Karpas-422 (cell line): ENCODE results near the gene PRPF31. TPM values are rescaled to one million over a fixed set of nuclear protein-coding genes. Genes with fewer than 3 reads are reported as not detected.

Source experiments
- DNase-seq: peaks from one replicate; pipeline ENCODE4 v3.0.0-alpha.2; 2015
- H2AFZ ChIP-seq: fragments of 200-600 bp; sonication (generic); 2 replicates; pipeline ENCODE4 v1.6.1; 2014; ENCODE audit warnings: antibody characterized with exemption, low read length, mixed read lengths
- H3K27ac ChIP-seq: fragments of 200-600 bp; sonication (generic); 2 replicates; pipeline ENCODE4 v1.5.1; 2014; ENCODE audit warnings: mild to moderate bottlenecking, low read length, moderate library complexity
- H3K27me3 ChIP-seq: fragments of 200-600 bp; sonication (generic); 2 replicates; pipeline ENCODE4 v1.6.1; 2014; ENCODE audit warnings: low read length, mixed read lengths
- H3K36me3 ChIP-seq: fragments of 200-600 bp; sonication (generic); 2 replicates; pipeline ENCODE4 v1.6.1; 2014; ENCODE audit warnings: low read length, mixed read lengths; ENCODE audit not compliant: insufficient read depth
- H3K4me1 ChIP-seq: fragments of 200-600 bp; sonication (generic); 2 replicates; pipeline ENCODE4 v1.6.1; 2014; ENCODE audit warnings: mild to moderate bottlenecking, low read length, mixed read lengths
- H3K4me2 ChIP-seq: fragments of 200-600 bp; sonication (generic); 2 replicates; pipeline ENCODE4 v1.6.1; 2014; ENCODE audit warnings: low read length, low read depth, mild to moderate bottlenecking; ENCODE audit not compliant: poor library complexity, severe bottlenecking
- H3K4me3 ChIP-seq: fragments of 200-600 bp; sonication (generic); 2 replicates; pipeline ENCODE4 v1.5.1; 2014; ENCODE audit warnings: mild to moderate bottlenecking, antibody characterized with exemption, low read length, mixed read lengths
- H3K79me2 ChIP-seq: fragments of 200-600 bp; sonication (generic); 2 replicates; pipeline ENCODE4 v1.6.1; 2014; ENCODE audit warnings: mild to moderate bottlenecking, low read length, mixed read lengths
- H3K9ac ChIP-seq: fragments of 200-600 bp; sonication (generic); 2 replicates; pipeline ENCODE4 v1.6.0; 2014; ENCODE audit warnings: low read length
- H3K9me2 ChIP-seq: fragments of 200-600 bp; sonication (generic), shearing (Covaris generic); replicated peaks from 2 replicates; pipeline ENCODE4 v1.6.0; 2014; ENCODE audit warnings: mild to moderate bottlenecking, low read length, moderate library complexity; ENCODE audit not compliant: insufficient read depth
- H3K9me3 ChIP-seq: fragments of 300-700, 200-600 bp; sonication (generic); 2 replicates; pipeline ENCODE4 v1.6.1; 2014; ENCODE audit warnings: low read length, mixed read lengths
- H4K20me1 ChIP-seq: fragments of 200-600 bp; sonication (generic); 2 replicates; pipeline ENCODE4 v1.6.1; 2014; ENCODE audit warnings: mild to moderate bottlenecking, antibody characterized with exemption, low read length, low read depth; ENCODE audit not compliant: insufficient read depth
- total RNA-seq: library from RNA; depleted of rRNA; stranded (reverse); fragments of >200 nt; shearing (Covaris generic); gene quantifications from 2 replicates; pipeline ENCODE4 v1.2.3, GENCODE V29; 2014; ENCODE audit warnings: low replicate concordance; rRNA removed

The PRPF31 gene, protein sequence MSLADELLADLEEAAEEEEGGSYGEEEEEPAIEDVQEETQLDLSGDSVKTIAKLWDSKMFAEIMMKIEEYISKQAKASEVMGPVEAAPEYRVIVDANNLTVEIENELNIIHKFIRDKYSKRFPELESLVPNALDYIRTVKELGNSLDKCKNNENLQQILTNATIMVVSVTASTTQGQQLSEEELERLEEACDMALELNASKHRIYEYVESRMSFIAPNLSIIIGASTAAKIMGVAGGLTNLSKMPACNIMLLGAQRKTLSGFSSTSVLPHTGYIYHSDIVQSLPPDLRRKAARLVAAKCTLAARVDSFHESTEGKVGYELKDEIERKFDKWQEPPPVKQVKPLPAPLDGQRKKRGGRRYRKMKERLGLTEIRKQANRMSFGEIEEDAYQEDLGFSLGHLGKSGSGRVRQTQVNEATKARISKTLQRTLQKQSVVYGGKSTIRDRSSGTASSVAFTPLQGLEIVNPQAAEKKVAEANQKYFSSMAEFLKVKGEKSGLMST
- 25.2 and 61.3 TPM in 2 replicates for total RNA-seq

DNA sequence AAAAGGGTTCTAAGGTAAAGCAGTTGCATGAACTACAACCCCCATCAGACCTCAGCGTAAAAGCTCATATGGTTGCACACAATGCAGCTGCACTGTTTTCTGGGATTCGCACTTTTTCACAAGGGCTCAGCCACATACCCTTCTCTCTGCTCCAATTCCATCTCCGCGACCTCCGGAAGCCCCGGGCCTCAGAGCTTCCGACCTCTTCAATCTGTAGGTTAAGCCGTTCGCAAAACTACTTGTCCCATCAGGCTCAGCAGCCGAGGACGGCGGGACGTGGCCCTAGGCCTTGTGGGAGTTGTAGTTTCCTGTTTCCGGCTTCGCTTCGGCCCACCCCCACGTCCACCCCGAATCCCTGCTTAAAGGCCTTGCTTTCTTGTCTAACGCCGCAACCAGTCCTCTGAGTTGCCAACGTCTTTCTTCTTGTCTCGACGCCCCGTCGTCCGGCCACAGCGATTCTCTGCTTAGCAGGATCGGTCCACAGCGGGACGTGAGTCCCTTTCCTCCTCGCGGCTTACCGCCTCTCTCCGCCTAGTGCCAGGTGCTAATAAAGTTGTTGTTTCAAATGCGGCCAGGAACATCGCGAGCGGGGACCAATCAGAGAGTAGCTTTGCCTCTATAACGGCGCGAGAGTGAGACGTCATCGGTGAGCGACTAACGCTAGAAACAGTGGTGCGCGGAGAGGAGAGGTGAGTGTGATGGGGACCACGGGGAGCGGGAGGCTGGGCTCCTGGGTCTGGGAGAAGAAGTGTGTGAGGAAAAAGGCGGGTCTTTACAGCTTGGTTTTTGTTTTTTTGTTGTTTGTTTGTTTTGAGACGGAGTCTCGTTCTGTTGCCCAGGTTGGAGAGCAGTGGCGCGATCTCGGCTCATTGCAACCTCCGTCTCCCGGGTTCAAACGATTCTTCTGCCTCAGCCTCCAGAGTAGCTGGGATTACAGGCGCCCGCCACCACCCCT is at the start of gene PRPF31, which contains the start of gene TFPT:
TSS of gene PRPF31 (plus strand) at position 646 of the 955 bp plus-strand sequence. CDS start 2,525 bp downstream, outside the sequence.
TSS of gene TFPT (minus strand) at position 549 of the 955 bp plus-strand sequence. CDS start at position 161, 388 bp downstream.
- Histone ChIP-seq H2AFZ (peak within 1 kb of the TSS; percentile 91), H3K79me2 (peaks cover 42% of the 10 kb centered on the region), H4K20me1 (peaks cover 9% of the 10 kb centered on the region; the same call in 1 of the 2 replicates), H3K9me2 (no peaks in the 10 kb centered on the region), H3K9me3 (no peaks in the 10 kb centered on the region), H3K4me3 (peak within 1 kb of the TSS; percentile 88), H3K4me2 (peak within 1 kb of the TSS; percentile 96), H3K4me1 (peaks cover 19% of the 10 kb centered on the region), H3K36me3 (peaks cover 17% of the 10 kb centered on the region), H3K9ac (peak within 1 kb of the TSS; percentile 88), H3K27ac (peak within 1 kb of the TSS; percentile 71), H3K27me3 (no peaks in the 10 kb centered on the region)
- peak; percentile 100 for DNase-seq

DNA sequence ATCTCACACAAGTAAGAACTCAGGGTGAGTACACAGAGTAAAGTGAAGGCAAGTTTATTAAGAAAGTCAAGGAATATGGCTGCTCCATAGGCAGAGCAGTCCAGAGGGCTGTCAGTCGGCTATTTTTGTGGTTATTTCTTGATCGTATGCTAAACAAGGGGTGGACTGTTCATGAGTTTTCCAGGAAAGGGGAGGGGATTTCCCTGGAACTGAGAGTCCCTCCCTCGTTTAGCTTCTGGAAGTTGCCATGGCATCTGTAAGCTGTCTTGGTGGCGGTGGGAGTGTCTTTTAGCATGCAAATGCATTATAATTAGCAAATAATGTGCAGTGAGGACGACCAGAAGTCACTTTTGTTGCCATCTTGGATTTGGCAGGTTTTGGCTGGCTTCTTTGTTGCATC is 46.1 kb upstream of the PRPF31 start:
- Histone ChIP-seq H3K27ac (no peak overlapping the region), H3K79me2 (no peaks in the 10 kb centered on the region), H3K27me3 (no peaks in the 10 kb centered on the region), H3K36me3 (no peaks in the 10 kb centered on the region), H3K9ac (no peak overlapping the region), H3K9me3 (no peaks in the 10 kb centered on the region), H4K20me1 (no peaks in the 10 kb centered on the region), H2AFZ (no peak overlapping the region), H3K4me3 (no peak overlapping the region), H3K4me2 (no peak overlapping the region), H3K4me1 (no peaks in the 10 kb centered on the region), H3K9me2 (no peaks in the 10 kb centered on the region)
- no peak for DNase-seq

GRCh38 chr19:54073829-54074228 is 41.7 kb upstream of the PRPF31 start:
- H3K9ac ChIP-seq, result no peak overlapping the region
- H3K9me2 ChIP-seq, result no peaks in the 10 kb centered on the region
- no peak overlapping the region for H2AFZ ChIP-seq
- no peaks in the 10 kb centered on the region for H3K36me3 ChIP-seq
- no peaks in the 10 kb centered on the region for H3K27me3 ChIP-seq
- H4K20me1 ChIP-seq, result no peaks in the 10 kb centered on the region
- no peak overlapping the region for H3K4me2 ChIP-seq
- no peaks in the 10 kb centered on the region for H3K79me2 ChIP-seq
- H3K27ac ChIP-seq, result no peak overlapping the region
- no peak for DNase-seq
- no peak overlapping the region for H3K4me3 ChIP-seq
- no peaks in the 10 kb centered on the region for H3K4me1 ChIP-seq
- H3K9me3 ChIP-seq, result no peaks in the 10 kb centered on the region

DNA sequence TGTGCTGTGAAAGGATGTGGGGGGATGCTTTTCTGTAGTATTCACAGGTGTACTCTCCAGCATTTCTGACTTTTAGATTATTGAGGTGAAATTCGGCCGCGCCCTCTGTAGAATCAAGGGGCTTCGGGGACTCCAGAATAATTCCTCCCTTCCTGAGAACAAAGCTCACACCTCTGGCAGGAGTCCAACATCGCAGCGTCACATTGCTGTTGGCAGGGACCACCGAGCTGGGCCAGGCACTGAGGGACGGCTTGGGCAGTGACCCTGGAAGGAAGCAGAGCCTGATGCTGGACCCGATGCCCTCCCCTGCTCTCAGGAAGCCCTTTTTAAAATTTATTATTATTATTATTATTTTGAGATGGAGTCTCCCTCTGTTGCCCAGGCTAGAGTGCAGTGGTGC is 40.7 kb upstream of the PRPF31 start:
- Histone ChIP-seq H3K27me3 (no peaks in the 10 kb centered on the region), H3K27ac (no peak overlapping the region), H3K4me1 (no peaks in the 10 kb centered on the region), H3K4me2 (no peak overlapping the region), H3K36me3 (no peaks in the 10 kb centered on the region), H3K9ac (no peak overlapping the region), H3K79me2 (no peaks in the 10 kb centered on the region), H4K20me1 (no peaks in the 10 kb centered on the region), H3K9me3 (no peaks in the 10 kb centered on the region), H2AFZ (no peak overlapping the region), H3K4me3 (no peak overlapping the region), H3K9me2 (no peaks in the 10 kb centered on the region)
- no peak for DNase-seq

- no peaks in the 10 kb centered on the region for H3K79me2 ChIP-seq
- no peaks in the 10 kb centered on the region for H3K9me2 ChIP-seq
- no peak overlapping the region for H2AFZ ChIP-seq
- H3K9me3 ChIP-seq, result no peaks in the 10 kb centered on the region
- no peaks in the 10 kb centered on the region for H3K36me3 ChIP-seq
- no peak overlapping the region for H3K4me3 ChIP-seq
- no peak overlapping the region for H3K4me2 ChIP-seq
- no peak overlapping the region for H3K9ac ChIP-seq
- no peaks in the 10 kb centered on the region for H3K27me3 ChIP-seq
- no peak for DNase-seq
- no peaks in the 10 kb centered on the region for H3K4me1 ChIP-seq
- H4K20me1 ChIP-seq, result no peaks in the 10 kb centered on the region
- no peak overlapping the region for H3K27ac ChIP-seq
These were observed 38.2 kb upstream of the PRPF31 start for GRCh38 chr19:54077334-54077733.

DNA sequence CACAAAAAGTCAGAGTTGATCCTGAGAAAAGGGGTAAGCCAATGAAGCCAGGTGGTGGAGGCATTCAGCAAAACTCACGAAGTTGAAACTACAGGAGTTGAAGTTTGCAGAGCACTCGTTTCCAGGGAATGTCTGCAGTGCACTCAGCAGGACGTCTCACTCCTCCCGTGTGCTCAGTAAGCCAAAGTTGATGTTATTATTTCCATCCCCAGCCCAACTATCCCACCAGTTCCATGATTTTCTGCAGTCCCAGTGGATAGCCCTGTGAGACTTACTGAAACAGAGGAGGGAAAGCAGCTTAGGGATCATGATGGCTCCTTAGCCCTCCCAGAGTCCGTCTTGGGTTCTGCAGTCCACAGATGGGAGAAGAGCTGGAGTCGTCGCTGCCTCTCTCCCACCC is 34.5 kb upstream of the PRPF31 start, which contains the start of gene TARM1:
TSS of gene TARM1 (minus strand) at position 334 of the 400 bp plus-strand sequence. CDS start at position 309, 25 bp downstream.
- Histone ChIP-seq H3K9me2 (no peaks in the 10 kb centered on the region), H3K27me3 (no peaks in the 10 kb centered on the region), H4K20me1 (no peaks in the 10 kb centered on the region), H3K4me2 (no peak within 1 kb of the TSS), H3K9me3 (peaks cover 7% of the 10 kb centered on the region; the same call in 1 of the 2 replicates), H3K79me2 (no peaks in the 10 kb centered on the region), H3K4me1 (no peaks in the 10 kb centered on the region), H2AFZ (no peak within 1 kb of the TSS), H3K9ac (no peak within 1 kb of the TSS), H3K36me3 (no peaks in the 10 kb centered on the region), H3K27ac (no peak within 1 kb of the TSS), H3K4me3 (no peak within 1 kb of the TSS)
- no peak for DNase-seq

DNA sequence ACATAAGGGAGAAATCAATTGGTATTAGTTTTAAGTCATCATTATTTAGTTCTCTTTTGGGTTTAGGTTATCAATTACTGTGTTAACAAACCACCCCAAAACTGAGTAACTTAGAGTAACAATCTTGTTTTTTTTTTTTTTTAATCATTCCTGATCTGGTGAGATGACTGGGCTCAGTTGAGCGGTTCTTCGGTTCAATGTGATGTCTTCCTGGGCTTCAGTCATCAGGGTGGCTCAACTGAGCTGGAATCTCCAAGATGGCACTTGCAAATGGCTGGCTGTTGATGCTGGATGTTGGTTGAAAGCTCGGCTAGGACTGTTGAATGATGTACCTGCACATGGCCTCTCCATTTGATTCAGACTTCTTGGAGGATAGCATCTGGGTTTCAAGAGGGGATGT is 31.1 kb upstream of the PRPF31 start:
- no peaks in the 10 kb centered on the region for H3K27me3 ChIP-seq
- H3K36me3 ChIP-seq, result no peaks in the 10 kb centered on the region
- no peak overlapping the region for H3K27ac ChIP-seq
- no peaks in the 10 kb centered on the region for H3K9me2 ChIP-seq
- no peak overlapping the region for H3K4me3 ChIP-seq
- no peaks in the 10 kb centered on the region for H3K79me2 ChIP-seq
- H3K4me1 ChIP-seq, result no peaks in the 10 kb centered on the region
- no peaks in the 10 kb centered on the region for H4K20me1 ChIP-seq
- no peak overlapping the region for H3K4me2 ChIP-seq
- no peak overlapping the region for H2AFZ ChIP-seq
- H3K9ac ChIP-seq, result no peak overlapping the region
- H3K9me3 ChIP-seq, result peaks cover 7% of the 10 kb centered on the region; the same call in 1 of the 2 replicates
- DNase-seq, result no peak
